ENCODE measurements around the gene SPNS2.

Gene SPNS2

GRCh38 chr17:4518901-4519300 is 20.2 kb downstream of the SPNS2 start:
- no peak for DNase-seq (ENCODE audit: low read depth in 4 of 4, low spot score in 1 of 4)

GRCh38 chr17:4519361-4519788 is 20.7 kb downstream of the SPNS2 start:
- no peak for DNase-seq (ENCODE audit: low read depth in 4 of 4, low spot score in 1 of 4)

- DNase-seq (ENCODE audit: low read depth in 4 of 4, low spot score in 1 of 4), result no peak
These were observed 21.6 kb downstream of the SPNS2 start for GRCh38 chr17:4520060-4520893.

GRCh38 chr17:4520894-4521600 is 22.4 kb downstream of the SPNS2 start:
- no peak for DNase-seq (ENCODE audit: low read depth in 4 of 4, low spot score in 1 of 4)

GRCh38 chr17:4522661-4523060 is 24.0 kb downstream of the SPNS2 start:
- DNase-seq (ENCODE audit: low read depth in 4 of 4, low spot score in 1 of 4), result no peak

- no peak for DNase-seq (ENCODE audit: low read depth in 4 of 4, low spot score in 1 of 4)
These were observed 25.3 kb downstream of the SPNS2 start for GRCh38 chr17:4523946-4524345.

GRCh38 chr17:4525691-4526397 is 27.2 kb downstream of the SPNS2 start:
- no peak for DNase-seq (ENCODE audit: low read depth in 4 of 4, low spot score in 1 of 4)

GRCh38 chr17:4527134-4527533 is 28.5 kb downstream of the SPNS2 start:
- DNase-seq (ENCODE audit: low read depth in 4 of 4, low spot score in 1 of 4), result no peak

- no peak for DNase-seq (ENCODE audit: low read depth in 4 of 4, low spot score in 1 of 4)
These were observed 29.0 kb downstream of the SPNS2 start for GRCh38 chr17:4527566-4528125.

GRCh38 chr17:4529533-4530152 is 31.0 kb downstream of the SPNS2 start:
- DNase-seq (ENCODE audit: low read depth in 4 of 4, low spot score in 1 of 4), result no peak

GRCh38 chr17:4530799-4531730 is 32.4 kb downstream of the SPNS2 start:
- no peak for DNase-seq (ENCODE audit: low read depth in 4 of 4, low spot score in 1 of 4)

- no peak for DNase-seq (ENCODE audit: low read depth in 4 of 4, low spot score in 1 of 4)
These were observed 33.5 kb downstream of the SPNS2 start for GRCh38 chr17:4531988-4532736.

GRCh38 chr17:4532860-4533522 is 34.3 kb downstream of the SPNS2 start:
- no peak for DNase-seq (ENCODE audit: low read depth in 4 of 4, low spot score in 1 of 4)

- DNase-seq (ENCODE audit: low read depth in 4 of 4, low spot score in 1 of 4), result no peak
These were observed 35.1 kb downstream of the SPNS2 start for GRCh38 chr17:4533523-4534504.

GRCh38 chr17:4534515-4534914 is 35.8 kb downstream of the SPNS2 start:
- no peak for DNase-seq (ENCODE audit: low read depth in 4 of 4, low spot score in 1 of 4)

- no peak for DNase-seq (ENCODE audit: low read depth in 4 of 4, low spot score in 1 of 4)
These were observed 36.4 kb downstream of the SPNS2 start for GRCh38 chr17:4534928-4535666.

Measured in stimulated activated CD4-positive, alpha-beta T cell treated with anti-CD3 and anti-CD28 coated beads, Interleukin-1b, Interleukin-23, amount 100 ng/mL, for 24 hours (primary cell).